A549 (cell line): ENCODE data around the gene CELF4. TPM values are rescaled to one million over a fixed set of nuclear protein-coding genes. Genes with fewer than 3 reads are reported as not detected.

Experiments used
- ATAC-seq, 2 experiments: fragments of 200-7000 bp in 1 of 2; fragments of >200 bp in 1 of 2; cut with Nextera tagmentation in 1 of 2; cut with Tn5 transposase in 1 of 2; 3 replicates each; pipeline versions ENCODE4 v1.8.0 to v1.9.1; 2018 to 2020; ENCODE audit warnings: mild to moderate bottlenecking in 1 of 2, moderate library complexity in 1 of 2
- CTCF ChIA-PET: fragments of 300-600 bp; sonication (Branson Sonifier 250); formaldehyde crosslinking; extraction: SDS; loops from one replicate; lab custom pipeline; 2021; ENCODE audit warnings: antibody characterized with exemption, inconsistent platforms; lab: Yijun Ruan, JAX
- POLR2A ChIA-PET: fragments of 350-600 bp; formaldehyde crosslinking; extraction: SDS; loops from one replicate; lab custom pipeline; 2021; ENCODE audit warnings: antibody characterized with exemption, inconsistent platforms; lab: Yijun Ruan, JAX
- DNase-seq, 2 experiments: peaks; one replicate each; pipeline versions ENCODE4 v3.0.0 to v3.0.0-alpha.2; 2011 to 2016; ENCODE audit warnings: low read depth in 1 of 2, low spot score in 1 of 2
- FAIRE-seq: peaks from 2 replicates; lab custom pipeline; 2011; peaks lifted over from hg19 to GRCh38; lab: Jason Lieb, UNC
- H3K27ac ChIP-seq, 2 experiments: fragments of >200 bp; sonication (Bioruptor Twin); formaldehyde crosslinking; 3 replicates each; pipeline ENCODE4 v1.5.1; 2016 to 2017
- H3K4me1 ChIP-seq: fragments of >200 bp; sonication (Bioruptor Twin); formaldehyde crosslinking; 3 replicates; pipeline ENCODE4 v1.6.1; 2016
- H3K4me2 ChIP-seq: fragments of >200 bp; sonication (Bioruptor Twin); formaldehyde crosslinking; 3 replicates; pipeline ENCODE4 v1.6.1; 2016
- H3K4me3 ChIP-seq: fragments of >200 bp; sonication (Bioruptor Twin); formaldehyde crosslinking; 3 replicates; pipeline ENCODE4 v1.5.1; 2016
- H3K9me3 ChIP-seq: fragments of >200 bp; sonication (Bioruptor Twin); formaldehyde crosslinking; 3 replicates; pipeline ENCODE4 v1.6.1; 2016
- CBX2 ChIP-seq: fragments of 200-600 bp; sonication (generic); IDR thresholded peaks from 2 replicates; pipeline ENCODE4 v1.6.1; 2016; ENCODE audit warnings: low read depth, mild to moderate bottlenecking, borderline replicate concordance
- EHF ChIP-seq: fragments of 250-450 bp; sonication (Bioruptor Pico); IDR thresholded peaks from 2 replicates; pipeline ENCODE4 v1.5.0; 2020; ENCODE audit warnings: mild to moderate bottlenecking
- EHMT2 ChIP-seq: fragments of 200-600 bp; sonication (generic); IDR thresholded peaks from 2 replicates; pipeline ENCODE4 v1.6.1; 2016; ENCODE audit warnings: antibody characterized with exemption, low read depth, mild to moderate bottlenecking, moderate library complexity
- FOSL2 ChIP-seq, 2 experiments: fragments of 450-650 bp in 1 of 2; fragments of >200 bp in 1 of 2; sonication (Bioruptor Twin) in 1 of 2; formaldehyde crosslinking; IDR thresholded peaks; 2 replicates each; pipeline versions ENCODE4 v1.5.0 to v1.6.1; 2016 to 2020; ENCODE audit warnings: mild to moderate bottlenecking in 1 of 2, moderate library complexity in 1 of 2
- HDAC2 ChIP-seq: fragments of 200-600 bp; sonication (generic); IDR thresholded peaks from 2 replicates; pipeline ENCODE4 v1.6.1; 2016
- HES2 ChIP-seq: fragments of >200 bp; sonication (Bioruptor Twin); formaldehyde crosslinking; IDR thresholded peaks from 2 replicates; pipeline ENCODE4 v1.6.1; 2016
- HOXA7 ChIP-seq: fragments of 250-450 bp; sonication (Bioruptor Pico); IDR thresholded peaks from 2 replicates; pipeline ENCODE4 v1.5.0; 2020; ENCODE audit warnings: mild to moderate bottlenecking, moderate library complexity
- HOXB5 ChIP-seq: fragments of 250-450 bp; sonication (Bioruptor Pico); IDR thresholded peaks from 2 replicates; pipeline ENCODE4 v1.5.0; 2020; ENCODE audit warnings: mild to moderate bottlenecking, moderate library complexity
- JUNB ChIP-seq: fragments of >200 bp; sonication (Bioruptor Twin); formaldehyde crosslinking; IDR thresholded peaks from 2 replicates; pipeline ENCODE4 v1.6.1; 2016
- KDM5A ChIP-seq: fragments of 200-600 bp; sonication (generic); IDR thresholded peaks from 2 replicates; pipeline ENCODE4 v1.6.1; 2016; ENCODE audit warnings: antibody characterized with exemption, mild to moderate bottlenecking
- NFE2L2 ChIP-seq: fragments of 150-350 bp; conservative IDR thresholded peaks from 2 replicates; pipeline ENCODE4 v1.6.1; 2014; ENCODE audit warnings: low read length
- NPAS2 ChIP-seq: fragments of 250-450 bp; sonication (Bioruptor Pico); IDR thresholded peaks from 2 replicates; pipeline ENCODE4 v1.8.0; 2022; ENCODE audit warnings: mild to moderate bottlenecking, moderate library complexity, borderline replicate concordance
- NR3C1 ChIP-seq: fragments of >200 bp; sonication (Bioruptor Twin); formaldehyde crosslinking; IDR thresholded peaks from 3 replicates; pipeline ENCODE4 v1.6.1; 2017
- PBX3 ChIP-seq: IDR thresholded peaks from 2 replicates; pipeline ENCODE4 v1.6.1; 2012
- POLR2A ChIP-seq: IDR thresholded peaks from 2 replicates; pipeline ENCODE4 v1.6.1; 2012; ENCODE audit warnings: mild to moderate bottlenecking, low read length
- RAD21 ChIP-seq, 2 experiments: fragments of >200 bp in 1 of 2; sonication (Bioruptor Twin) in 1 of 2; formaldehyde crosslinking in 1 of 2; IDR thresholded peaks in 1 of 2; conservative IDR thresholded peaks in 1 of 2; 2 replicates in 1 of 2; 3 replicates in 1 of 2; pipeline ENCODE4 v1.6.1; 2012 to 2018; ENCODE audit warnings: inconsistent platforms in 1 of 2
- RCOR1 ChIP-seq: fragments of 150-350 bp; IDR thresholded peaks from 2 replicates; pipeline ENCODE4 v1.6.1; 2014; ENCODE audit warnings: antibody characterized with exemption, low read length, low read depth
- SMC3 ChIP-seq: fragments of >200 bp; sonication (Bioruptor Twin); formaldehyde crosslinking; IDR thresholded peaks from 3 replicates; pipeline ENCODE4 v1.6.1; 2018; ENCODE audit warnings: inconsistent platforms
- ZFP36 ChIP-seq: fragments of 450-650 bp; IDR thresholded peaks from 2 replicates; pipeline ENCODE4 v1.6.1; 2014; ENCODE audit warnings: borderline replicate concordance; ENCODE audit not compliant: partially characterized antibody
- ZNF302 ChIP-seq: fragments of 250-450 bp; sonication (Bioruptor Pico); IDR thresholded peaks from 2 replicates; pipeline ENCODE4 v1.9.0; 2021; ENCODE audit warnings: inconsistent platforms, mild to moderate bottlenecking, moderate library complexity
- WGBS: methylation state at CpG from one replicate; pipeline ENCODE4 v1.1.6; 2017; ENCODE audit errors: missing lambda C conversion rate; 5-methylcytosine and 5-hydroxymethylcytosine counted together
- polyA plus RNA-seq, 4 experiments: library from polyadenylated mRNA; depleted of rRNA in 3 of 4; stranded (reverse); fragments of >200 nt; fragmentation: RNase III in 1 of 4; extraction: RNeasy Plus Mini Kit Qiagen cat#74134 plus additional on column Dnase treatment in 1 of 4; gene quantifications; 2 replicates in 3 of 4; 3 replicates in 1 of 4; pipeline ENCODE4 v1.2.3, GENCODE V29; 2011 to 2017
- TF ChIP-seq, protein P1 (sequence below): fragments of >200 bp; sonication (Bioruptor Twin); formaldehyde crosslinking; IDR thresholded peaks from 3 replicates; pipeline ENCODE4 v1.5.1; 2016

The CELF4 gene
- polyA plus RNA-seq, 2 of the 4 experiments (the other 2 are of a cell fraction), result 0.08 TPM; not detected in 1

DNA sequence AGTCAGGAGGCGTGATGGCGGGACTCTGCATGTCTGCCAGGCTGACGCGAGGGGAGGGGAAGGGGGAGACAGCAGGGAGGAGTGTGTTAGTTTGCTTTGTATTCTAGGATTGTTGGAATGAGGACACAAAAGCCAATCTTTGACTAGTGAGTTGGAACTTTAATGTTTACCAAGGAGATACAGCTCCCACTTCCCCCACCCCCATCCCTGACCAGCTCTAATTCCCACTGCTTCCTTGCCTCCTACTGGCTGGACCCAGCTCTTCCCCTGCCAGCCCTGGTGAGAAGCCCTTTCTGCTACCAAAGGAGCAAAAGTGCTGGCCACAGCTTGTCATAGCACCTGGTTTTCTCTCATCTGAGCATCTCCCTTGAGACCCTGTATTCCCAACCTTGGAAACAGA, 84.5 kb downstream of the CELF4 start:
- no peak for DNase-seq
- Histone ChIP-seq H3K4me3 (no peak overlapping the region), H3K27ac (no peak overlapping the region), H3K4me2 (no peak overlapping the region), H3K4me1 (no peaks in the 10 kb centered on the region), H3K9me3 (no peaks in the 10 kb centered on the region)
- CTCF ChIA-PET, result interaction anchor here (1.3 kb wide), 1 partner anchor 37 kb away, joined by 3 read pairs; no protein-coding TSS in a partner anchor
- POLR2A ChIA-PET, result no interaction called here
- no peak for FAIRE-seq
- 9% methylated on average over 4 of the region's 4 CpGs for WGBS
- no peak for ATAC-seq
- no peak for TF ChIP-seq POLR2A
- no peak for TF ChIP-seq RCOR1
- no peak for TF ChIP-seq NFE2L2
- no peak for TF ChIP-seq HOXA7
- no peak for TF ChIP-seq EHMT2
- no peak for TF ChIP-seq ZFP36
- no peak for TF ChIP-seq HES2
- TF ChIP-seq HDAC2, result no peak
- TF ChIP-seq HOXB5, result no peak
- TF ChIP-seq NPAS2 (CRISPR knock-in tag), result no peak
- no peak for TF ChIP-seq ZNF302 (CRISPR knock-in tag)
- TF ChIP-seq SMC3, result no peak

DNA sequence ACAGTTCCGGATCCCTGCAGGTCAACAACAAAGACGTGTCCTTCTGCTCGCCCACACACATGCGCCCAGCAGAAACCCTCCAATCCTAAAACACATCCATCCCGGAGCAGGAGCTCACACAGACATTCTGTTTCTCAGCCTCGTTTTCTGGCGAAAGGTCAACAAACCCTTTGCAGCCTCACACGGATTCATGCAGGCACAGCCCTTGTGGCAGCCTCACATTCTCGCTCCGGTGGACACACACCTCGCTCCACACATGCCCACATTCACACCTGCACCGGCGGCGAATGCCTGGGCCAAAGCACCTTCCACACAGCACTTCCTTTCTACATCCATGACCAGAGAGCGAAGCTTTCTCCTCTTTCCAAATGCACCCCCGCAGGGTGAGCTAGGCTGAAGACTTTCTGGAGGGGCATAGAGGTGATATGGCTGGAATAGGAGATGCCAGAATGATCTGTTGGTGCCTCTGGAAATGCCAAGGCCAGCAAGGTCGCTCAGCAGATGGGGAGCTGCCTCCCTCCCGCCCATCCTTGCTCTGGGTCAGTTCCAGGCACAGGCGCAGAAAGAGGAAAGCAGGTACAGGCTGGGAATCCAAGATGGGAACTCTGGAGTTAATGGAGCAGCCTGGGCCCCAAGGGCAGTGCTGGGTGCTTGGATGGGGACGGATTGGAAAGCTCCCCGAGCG, 88.8 kb downstream of the CELF4 start:
- FAIRE-seq, result no peak
- H3K9me3 ChIP-seq, result no peaks in the 10 kb centered on the region
- no peak for ATAC-seq
- no peak overlapping the region for H3K4me3 ChIP-seq
- H3K4me1 ChIP-seq, result no peaks in the 10 kb centered on the region
- no peak overlapping the region for H3K4me2 ChIP-seq
- 7% methylated on average over 17 of the region's 22 CpGs for WGBS
- no peak for TF ChIP-seq KDM5A
- TF ChIP-seq EHF, result no peak
- no peak for DNase-seq
- CTCF ChIA-PET, result interaction anchor here (1.1 to 1.4 kb wide), 2 partner anchors 10 to 156 kb away, joined by 3 to 8 read pairs; no protein-coding TSS in a partner anchor
- H3K27ac ChIP-seq, result no peak overlapping the region
- POLR2A ChIA-PET, result no interaction called here

- ChIA-PET CTCF (interaction anchor here (1.1 to 1.4 kb wide), 3 partner anchors 9 to 155 kb away, joined by 3 to 8 read pairs (median 4); no protein-coding TSS in a partner anchor), POLR2A (no interaction called here)
- Histone ChIP-seq H3K9me3 (no peaks in the 10 kb centered on the region), H3K4me2 (no peak overlapping the region), H3K4me3 (no peak overlapping the region), H3K27ac (no peak overlapping the region), H3K4me1 (no peaks in the 10 kb centered on the region)
- FAIRE-seq (no peak), ATAC-seq (peak in 1 of 2 experiments; percentile 73; a peak in 3 of 6 replicates), DNase-seq (peak; percentile 9 to 24)
- WGBS, result under 1% methylated on average over 6 of the region's 6 CpGs
- 0 out of 3 replicates have a peak, but pooled peaks have one; percentile 22 for TF ChIP-seq SMC3
- TF ChIP-seq NR3C1, result no peak
- peak in 1 of 2 experiments; percentile 25; a peak in 1 of 5 replicates for TF ChIP-seq RAD21 (conservative IDR thresholded peaks at IDR 0.05 in 1 of 2, IDR thresholded peaks at IDR 0.05 in 1 of 2)
- no peak for TF ChIP-seq JUNB
- TF ChIP-seq, protein P1, sequence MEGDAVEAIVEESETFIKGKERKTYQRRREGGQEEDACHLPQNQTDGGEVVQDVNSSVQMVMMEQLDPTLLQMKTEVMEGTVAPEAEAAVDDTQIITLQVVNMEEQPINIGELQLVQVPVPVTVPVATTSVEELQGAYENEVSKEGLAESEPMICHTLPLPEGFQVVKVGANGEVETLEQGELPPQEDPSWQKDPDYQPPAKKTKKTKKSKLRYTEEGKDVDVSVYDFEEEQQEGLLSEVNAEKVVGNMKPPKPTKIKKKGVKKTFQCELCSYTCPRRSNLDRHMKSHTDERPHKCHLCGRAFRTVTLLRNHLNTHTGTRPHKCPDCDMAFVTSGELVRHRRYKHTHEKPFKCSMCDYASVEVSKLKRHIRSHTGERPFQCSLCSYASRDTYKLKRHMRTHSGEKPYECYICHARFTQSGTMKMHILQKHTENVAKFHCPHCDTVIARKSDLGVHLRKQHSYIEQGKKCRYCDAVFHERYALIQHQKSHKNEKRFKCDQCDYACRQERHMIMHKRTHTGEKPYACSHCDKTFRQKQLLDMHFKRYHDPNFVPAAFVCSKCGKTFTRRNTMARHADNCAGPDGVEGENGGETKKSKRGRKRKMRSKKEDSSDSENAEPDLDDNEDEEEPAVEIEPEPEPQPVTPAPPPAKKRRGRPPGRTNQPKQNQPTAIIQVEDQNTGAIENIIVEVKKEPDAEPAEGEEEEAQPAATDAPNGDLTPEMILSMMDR, result peak; percentile 19; the same call in 2 of the 3 replicates
Measured at GRCh38 chr18:37476182-37476581, 89.4 kb downstream of the CELF4 start.

DNA sequence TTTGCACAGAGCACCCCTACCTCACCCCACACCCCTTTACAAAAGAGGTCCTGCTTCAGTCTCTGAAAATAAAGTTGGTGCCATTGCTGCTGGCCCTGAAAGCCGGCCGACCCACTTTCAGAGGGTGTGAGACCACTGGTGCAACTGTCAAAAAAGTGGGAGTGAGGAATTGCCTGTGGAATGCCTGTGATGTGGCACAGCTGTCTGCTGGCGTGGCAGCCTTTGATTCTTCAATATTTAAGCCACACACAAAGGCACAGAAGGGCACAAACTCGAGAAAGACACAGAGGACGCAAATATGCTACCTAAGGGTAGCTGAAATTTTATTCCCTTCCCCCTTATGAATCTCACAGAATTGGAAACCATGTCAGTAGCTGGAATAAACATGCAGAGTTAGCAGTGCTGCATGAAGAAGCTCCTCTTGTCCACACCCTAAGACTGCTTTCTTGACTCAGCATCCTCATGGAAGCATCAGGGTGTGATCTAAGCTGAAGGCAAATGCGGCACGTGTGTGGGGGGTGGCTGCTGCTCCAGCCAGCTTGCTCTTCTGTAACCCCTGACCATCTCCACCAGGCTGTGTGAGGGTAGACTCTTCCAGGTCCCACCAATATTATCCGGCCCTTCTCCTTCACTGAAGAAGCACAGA, 92.3 kb downstream of the CELF4 start:
- TF ChIP-seq PBX3 (no peak), CBX2 (no peak), FOSL2 (IDR thresholded peaks at IDR 0.05) (no peak), FOSL2 (CRISPR knock-in tag; IDR thresholded peaks at IDR 0.05) (no peak), ZNF302 (CRISPR knock-in tag) (no peak)
- CTCF ChIA-PET, result interaction anchor here (2.8 kb wide), 1 partner anchor 11 kb away, joined by 7 read pairs; no protein-coding TSS in a partner anchor
- no peak for ATAC-seq

More for the DNA sequence above, 92.3 kb downstream of the CELF4 start:
- H3K27ac ChIP-seq, result no peak overlapping the region
- no peaks in the 10 kb centered on the region for H3K4me1 ChIP-seq
- POLR2A ChIA-PET, result no interaction called here
- FAIRE-seq, result no peak
- H3K4me2 ChIP-seq, result no peak overlapping the region
- no peak overlapping the region for H3K4me3 ChIP-seq
- no peak for DNase-seq
- WGBS, result 21% methylated on average over 5 of the region's 8 CpGs
- H3K9me3 ChIP-seq, result no peaks in the 10 kb centered on the region
